ENCODE results near the gene SLC66A1.
"Not testable (repeated sequence)": the region's sequence is repeated elsewhere in the genome, so short reads cannot be mapped to it uniquely, and the experiment has no call there.

- not testable (repeated sequence) for TF ChIP-seq CTCF (IDR thresholded peaks at IDR 0.05; ENCODE audit: borderline replicate concordance, extremely low read depth, low read length, poor library complexity, severe bottlenecking); EZH2 (IDR thresholded peaks at IDR 0.05; ENCODE audit: borderline replicate concordance, low read depth, low read length, severe bottlenecking)
Observed at GRCh38 chr1:19269427-19270342, 42.4 kb upstream of the SLC66A1 start.

Data from DND-41 (cell line).